ENCODE data around the gene C1GALT1.

Gene C1GALT1

DNA sequence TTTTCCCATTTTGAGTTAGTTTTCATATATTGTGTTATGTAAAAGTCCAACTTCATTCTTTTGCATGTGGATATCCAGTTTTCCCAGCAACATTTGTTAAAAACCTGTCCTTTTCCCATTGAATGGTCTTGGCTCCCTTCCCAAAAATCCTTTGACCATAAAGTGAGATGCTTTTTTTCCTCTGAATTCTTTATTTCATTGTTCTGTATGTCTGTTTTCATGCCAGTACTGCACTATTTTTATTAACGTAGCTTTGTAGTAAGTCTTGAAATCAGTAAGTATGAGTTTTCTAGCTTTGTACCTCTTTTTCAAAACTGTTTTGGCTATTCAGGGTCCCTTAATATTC is 20.0 kb downstream of the C1GALT1 start:
- DNase-seq = no peak

DNA sequence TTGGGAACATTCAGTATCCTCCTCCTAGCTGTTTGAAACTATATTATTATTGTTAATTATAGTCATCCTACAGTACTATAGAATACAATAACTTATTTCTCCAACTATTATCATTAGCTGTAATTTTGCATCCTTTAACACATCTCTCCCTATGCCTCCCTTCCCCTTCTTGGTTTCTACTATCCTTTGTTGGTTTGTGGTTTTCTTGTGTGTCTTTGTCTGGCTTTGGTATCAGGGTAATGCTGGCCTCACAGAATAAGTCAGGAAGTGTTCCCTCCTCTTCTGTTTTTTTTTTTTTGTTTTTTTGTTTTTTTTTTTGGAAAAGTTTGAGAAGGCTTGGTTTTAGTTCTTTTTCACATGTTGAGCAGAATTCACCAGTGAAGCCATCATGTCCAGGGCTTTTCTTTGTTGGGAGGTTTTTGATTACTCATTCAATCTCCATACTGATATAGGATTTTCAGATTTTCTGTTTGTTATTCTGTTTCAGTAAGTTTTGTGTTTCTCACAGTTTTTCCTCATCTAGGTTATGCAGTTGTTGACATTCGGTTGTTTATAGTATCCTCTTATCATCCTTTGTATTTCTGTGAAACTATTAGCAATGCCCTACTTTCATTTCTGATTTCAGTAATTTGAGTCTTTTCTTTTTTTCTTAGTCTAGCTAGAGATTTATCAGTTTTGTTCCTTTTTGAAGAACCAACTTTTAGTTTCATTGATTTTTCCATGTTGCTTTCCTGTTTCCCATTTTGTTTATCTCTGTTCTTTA is 21.6 kb downstream of the C1GALT1 start:
- DNase-seq = no peak

DNA sequence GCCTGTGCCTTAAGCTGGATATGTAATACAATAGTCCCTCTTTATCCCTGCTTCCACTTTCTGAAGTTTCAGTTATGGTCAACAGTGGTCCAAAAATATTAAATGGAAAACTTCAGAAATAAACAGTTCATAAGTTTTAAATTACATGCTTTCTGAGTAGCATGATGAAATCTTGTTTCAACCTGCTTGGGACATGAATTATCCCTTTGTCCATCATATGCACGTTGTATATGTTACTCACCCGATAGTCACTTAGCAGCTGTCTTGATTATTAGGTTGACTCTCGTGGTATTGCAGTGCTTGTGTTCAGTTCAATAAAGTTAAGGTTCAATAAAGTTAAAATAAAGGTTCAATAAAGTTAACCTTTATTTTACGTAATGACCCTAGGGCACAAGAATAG is 25.5 kb downstream of the C1GALT1 start:
- no peak for DNase-seq

DNA sequence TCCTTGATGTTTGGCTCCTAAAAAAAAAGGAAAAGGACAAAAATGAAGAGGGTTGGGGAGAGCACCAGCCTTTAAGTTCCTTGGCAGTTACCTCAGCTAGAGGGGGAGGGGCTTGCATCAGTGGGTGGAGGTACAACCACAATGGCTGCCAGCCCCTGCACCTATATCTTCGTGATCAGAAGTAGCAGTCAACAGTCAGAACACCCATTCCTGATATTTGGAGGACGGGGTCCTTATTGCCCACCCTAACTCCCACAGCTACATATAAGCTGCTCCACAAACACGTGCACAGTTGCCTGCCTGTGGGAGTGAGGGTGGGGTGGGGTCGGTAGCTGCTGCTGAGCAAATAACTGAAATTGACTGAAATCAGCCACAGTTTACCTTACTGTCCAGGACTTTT is 26.2 kb downstream of the C1GALT1 start:
- no peak for DNase-seq

DNA sequence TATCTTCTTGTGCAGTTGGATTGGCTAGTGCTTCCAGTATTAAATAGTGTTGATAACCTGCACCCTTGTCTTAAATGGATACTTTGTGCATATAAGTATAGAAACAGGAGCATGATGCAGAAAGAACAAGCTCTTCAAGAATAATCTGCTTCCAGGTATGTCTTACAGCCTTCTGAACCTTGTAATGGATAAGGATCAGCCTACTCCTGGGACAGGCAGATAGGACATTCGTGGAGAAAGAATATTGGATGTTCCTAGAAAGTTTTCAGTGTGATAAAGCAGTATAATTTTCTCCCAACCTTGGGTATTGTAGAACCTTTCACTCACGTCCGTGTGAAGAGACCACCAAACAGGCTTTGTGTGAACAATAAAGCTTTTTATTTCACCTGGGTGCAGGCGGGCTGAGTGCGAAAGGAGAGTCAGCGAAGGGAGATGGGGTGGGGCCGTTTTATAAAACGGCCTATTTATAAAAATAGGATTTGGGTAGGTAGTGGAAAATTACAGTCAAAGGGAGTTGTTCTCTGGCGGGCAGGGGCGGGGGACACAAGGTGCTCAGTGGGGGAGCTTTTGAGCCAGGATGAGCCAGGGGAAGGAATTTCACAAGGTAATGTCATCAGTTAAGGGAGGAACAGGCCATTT is 27.2 kb downstream of the C1GALT1 start:
- no peak for DNase-seq

DNA sequence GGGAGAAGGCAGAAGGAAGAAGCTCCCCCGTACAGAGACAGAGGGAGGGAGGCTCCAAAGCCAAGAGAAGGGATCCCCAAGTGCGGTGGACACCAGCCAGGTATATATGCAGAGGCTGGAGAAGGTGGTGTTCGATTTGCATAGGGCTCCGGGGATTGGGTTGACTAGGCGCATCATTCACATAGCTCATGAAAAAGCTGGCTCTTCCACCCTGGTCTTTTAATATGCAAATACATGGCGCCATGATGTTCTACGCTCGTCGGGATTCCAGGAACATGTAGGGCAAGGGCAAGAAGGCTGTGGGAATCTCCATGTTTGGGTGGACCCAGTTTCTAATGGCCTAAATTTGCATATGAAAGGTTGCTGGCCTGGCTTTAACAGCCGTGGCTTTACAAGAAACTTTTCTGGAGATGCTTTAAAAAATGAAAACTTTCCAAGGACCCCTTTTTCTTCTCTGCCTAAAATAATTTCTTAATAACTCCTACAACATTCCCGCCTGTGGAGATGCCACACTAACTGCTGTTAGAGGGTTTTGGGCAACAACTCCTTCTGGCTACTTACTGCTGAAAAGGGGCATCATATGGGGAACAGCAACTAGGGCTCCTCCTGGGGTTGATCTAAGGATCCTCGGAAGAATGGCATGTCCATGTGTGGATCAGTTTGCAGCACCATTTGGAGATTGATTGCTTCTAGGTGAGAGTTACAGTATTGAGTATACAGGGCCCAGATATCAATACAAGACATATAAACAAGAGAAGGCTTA is 28.3 kb downstream of the C1GALT1 start:
- no peak for DNase-seq

DNA sequence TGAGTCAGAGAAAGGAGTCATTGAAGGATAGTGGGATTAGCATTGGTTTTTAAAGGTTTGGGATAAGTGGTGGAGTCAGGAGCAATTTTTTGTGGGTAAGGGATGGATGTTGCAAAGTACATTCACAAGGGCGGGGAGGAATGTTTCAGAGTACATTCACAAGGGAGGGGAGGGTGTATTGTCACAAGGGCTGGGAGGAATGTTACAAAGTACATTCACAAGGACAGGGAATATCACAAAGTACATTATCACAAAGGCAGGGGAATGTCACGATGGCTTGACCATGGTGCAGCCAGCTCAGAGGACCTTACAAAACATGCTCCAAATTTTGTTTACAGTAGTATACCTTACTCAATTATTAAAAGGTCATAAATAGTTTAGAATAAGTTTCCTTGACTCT is 30.3 kb downstream of the C1GALT1 start:
- DNase-seq = no peak

DNA sequence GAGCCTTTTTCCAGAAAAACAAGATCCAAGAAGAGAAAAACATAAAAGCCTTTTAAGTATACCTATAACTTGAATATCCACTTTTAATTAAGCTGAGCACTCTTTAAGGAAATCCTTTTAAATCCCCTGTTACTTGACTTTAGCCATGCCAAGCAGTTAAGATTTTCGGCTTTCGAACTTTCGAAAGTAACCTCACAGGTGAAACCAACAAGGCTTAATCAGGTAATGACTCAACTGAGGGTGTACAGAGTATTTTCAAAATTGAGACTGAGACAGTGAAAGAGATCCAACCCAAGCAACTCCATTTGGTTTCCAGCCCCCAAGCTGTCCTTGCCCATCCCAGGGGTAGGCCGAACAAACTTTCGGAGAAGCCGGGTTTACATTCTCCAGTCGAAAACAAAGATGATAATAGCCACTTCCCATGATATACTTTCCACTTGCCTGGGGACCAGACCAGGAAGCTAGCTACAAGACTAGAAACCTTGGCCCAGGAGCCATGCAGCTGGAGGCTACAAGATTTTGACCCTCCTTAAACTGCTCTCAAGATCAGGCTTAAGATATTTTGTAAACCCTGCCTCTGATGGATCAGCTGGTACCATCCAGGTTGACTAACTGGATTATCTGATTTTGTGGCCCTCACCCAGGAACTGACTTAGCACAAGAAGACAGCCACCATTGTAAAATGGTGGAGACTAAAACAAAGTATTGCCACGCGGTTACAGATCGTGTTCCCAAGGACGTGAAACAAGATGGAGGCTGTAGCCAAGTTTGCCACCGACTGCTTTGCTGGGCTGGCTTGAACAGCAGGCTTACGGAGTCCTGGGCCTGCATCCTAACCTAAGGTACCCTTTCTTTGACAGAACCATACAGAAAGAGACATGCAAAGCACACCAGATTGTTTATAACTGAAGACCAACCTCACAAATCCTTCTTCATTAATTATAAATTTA is 32.3 kb downstream of the C1GALT1 start:
- DNase-seq = no peak

DNA sequence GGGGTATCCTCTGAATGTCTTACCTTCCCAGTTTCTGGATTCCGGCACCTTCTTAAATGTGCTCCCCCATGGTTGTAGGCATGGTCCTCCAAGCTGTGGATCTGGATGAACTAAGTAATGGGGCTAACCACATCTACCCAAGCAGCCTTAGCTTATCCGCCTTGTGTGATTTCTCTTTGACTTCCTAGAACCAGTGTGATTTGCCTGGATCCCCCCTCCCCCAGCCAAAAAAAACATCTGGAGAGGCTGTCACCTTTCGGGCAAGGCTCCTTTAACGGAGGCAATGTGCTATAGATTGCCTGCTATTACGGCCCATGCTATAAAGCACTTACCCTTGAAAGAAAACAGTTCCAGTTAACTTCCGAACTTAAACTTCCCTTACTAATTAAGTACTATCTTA is 33.9 kb downstream of the C1GALT1 start:
- no peak for DNase-seq

DNA sequence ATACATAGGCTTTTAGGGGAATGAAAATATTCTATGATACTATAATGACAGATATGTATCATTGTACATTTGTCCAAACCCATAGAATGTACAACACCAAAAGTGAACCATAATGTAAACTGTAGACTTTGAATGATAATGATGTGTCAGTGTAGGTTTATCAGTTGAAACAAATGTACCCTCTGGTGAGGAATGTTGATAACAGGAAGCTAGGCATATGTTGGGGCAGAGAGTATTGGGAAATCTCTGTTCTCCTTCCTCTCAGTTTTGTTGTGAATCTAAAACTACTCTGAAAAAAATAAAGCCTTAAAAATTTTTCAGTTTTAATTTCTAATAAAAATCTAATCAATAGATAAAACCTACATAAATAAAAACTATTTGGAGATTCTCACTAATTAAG is 36.9 kb downstream of the C1GALT1 start:
- DNase-seq = no peak

DNA sequence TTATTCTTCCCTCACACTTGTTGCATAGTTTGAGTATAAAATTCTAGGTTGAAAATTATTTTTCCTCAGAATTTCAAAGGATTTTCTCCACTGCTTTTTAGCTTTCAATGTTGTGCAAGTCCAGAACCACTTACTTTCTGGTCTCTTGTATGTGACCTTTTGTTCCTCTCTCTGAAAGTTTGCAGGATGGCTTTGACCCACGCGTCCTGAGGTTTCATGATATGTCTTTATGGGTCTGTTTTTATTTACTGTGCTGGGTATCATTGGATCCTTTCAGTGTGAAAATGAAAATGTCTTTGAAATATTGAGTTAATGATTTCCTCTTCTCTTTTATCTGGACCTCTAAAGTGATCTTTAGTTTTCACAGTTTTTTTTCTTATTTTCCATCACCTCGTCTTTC is 38.5 kb downstream of the C1GALT1 start:
- no peak for DNase-seq

DNA sequence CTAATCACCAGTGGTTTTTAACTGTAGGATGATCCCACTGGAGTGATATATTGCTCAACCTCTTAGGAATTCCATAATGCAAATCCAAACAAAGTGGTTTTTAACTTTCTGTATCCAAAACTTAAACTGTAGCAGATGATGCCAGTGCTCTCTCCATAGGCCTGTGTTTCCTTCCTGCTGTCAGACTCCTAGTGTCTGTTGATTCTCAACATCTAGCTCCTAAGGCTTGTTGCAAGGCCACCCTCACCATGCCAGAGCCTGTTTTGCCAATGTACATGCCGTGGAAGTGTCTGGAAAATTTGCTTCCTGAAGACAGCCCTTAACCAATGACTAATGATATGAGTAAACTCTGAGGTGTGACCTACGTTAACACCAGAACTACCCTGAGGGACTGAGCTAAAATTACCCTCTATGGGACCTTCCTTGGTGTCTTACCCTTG is 39.3 kb downstream of the C1GALT1 start:
- no peak for DNase-seq

DNA sequence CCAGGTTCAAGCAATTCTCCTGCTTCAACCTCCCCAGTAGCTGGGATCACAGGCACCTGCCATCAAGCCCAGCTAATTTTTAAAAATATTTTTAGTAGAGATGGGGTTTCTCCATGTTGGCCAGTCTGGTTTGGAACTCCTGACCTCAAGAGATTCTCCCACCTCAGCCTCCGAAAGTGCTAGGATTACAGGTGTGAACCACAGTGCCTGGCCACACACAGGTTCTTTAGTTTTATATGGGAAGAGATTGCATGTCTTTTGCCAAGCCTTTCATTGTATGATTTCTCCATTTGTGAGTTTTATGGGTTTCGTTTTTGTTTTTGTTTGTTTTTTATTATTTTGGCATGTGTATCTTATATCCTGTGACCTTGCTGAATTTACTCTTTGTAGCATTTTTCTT is 40.9 kb downstream of the C1GALT1 start:
- DNase-seq = no peak

DNA sequence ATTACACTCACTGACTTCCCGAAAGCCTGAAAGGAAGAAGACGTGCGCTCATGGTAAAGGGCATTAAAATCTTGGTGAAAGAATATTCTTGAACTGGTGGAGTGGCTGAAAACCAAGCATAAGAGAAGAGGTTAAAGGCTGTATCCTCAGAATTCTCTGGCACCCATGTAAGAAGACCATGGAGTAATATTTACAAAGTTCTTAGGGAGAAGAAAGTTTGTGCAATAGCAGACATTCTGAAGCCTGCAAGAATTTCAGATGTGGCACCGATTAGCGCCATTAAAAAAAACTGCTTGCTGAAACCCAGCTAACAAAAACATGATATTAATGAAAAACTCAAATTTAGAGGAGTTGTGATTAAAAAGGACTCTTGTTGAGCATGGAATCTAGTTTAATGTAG is 44.1 kb downstream of the C1GALT1 start:
- no peak for DNase-seq

DNA sequence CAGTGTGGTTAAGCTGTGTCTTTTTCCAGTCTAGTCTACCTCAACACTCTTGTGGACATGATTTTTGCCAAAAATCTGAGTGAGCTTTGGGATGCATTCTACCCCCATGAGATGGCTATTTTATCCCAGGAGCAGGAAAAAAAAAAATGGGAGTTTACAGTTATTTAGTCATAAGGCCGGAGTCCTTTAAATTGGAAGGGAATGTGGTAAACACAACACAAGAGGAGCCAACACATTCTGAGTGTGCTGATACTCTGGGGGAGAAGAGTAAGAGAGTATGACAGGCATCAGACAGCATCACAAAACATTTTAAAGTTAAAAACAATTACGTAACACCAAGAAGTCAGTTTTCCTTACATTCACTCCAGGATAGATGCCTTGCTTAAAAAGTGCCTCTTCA is 46.1 kb downstream of the C1GALT1 start:
- no peak for DNase-seq

DNA sequence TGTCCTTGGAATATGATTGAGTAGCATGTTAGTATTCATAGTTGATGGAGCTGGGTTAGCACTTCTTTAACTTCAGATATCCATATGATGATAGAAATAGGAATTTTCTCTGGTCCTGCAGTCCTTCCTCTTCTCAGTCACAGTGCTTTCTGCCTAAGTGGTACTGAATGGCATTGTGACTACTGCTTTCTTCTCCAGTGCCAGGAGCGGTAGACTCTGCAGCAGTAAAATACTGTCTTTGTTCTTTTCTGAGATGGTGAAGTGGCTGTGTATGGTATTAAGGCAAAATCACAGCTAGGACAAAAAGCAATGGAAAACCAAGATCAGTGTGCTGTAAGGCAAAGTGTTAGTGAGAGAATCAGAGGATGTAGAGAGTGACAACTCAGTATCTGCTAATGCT is 46.6 kb downstream of the C1GALT1 start:
- no peak for DNase-seq

DNA sequence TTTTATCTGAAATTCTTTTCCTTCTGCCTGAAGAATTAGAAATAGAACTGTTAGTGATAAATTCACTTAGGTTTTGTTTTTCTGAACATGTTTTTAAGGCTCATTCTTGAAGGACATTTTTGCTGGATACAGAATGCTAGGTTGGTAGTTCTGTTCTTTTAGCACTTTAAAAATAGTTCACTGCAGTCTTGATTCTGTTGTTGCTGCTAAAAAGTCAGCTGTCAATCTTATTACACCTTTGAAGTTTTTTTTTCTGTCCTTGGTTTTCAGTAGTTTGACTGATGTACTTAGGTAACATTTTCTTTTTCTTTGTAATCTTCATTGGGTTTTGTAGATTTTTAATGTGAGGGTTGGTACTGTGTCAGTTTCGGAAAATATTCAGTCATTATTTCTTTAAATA is 48.7 kb downstream of the C1GALT1 start:
- DNase-seq = no peak

DNA sequence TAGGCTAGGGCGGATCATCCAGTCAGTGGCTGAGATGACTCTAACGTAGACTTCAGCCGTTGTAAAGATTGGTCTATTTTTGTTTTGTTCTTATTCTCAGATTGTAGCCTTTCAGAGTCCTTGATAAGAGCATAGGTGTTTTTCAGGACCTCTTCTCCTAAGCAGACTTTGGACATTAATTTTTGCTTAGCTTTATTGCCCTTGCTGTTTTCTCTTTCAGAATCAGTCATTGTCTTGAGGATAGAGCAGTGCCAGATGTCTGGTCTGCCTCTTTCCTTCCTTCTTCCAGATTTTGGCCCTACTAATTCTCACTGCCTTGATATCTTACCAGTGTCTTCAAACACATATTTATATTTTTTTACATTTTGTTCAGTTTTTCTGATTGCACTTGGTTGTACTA is 49.5 kb downstream of the C1GALT1 start:
- no peak for DNase-seq

DNA sequence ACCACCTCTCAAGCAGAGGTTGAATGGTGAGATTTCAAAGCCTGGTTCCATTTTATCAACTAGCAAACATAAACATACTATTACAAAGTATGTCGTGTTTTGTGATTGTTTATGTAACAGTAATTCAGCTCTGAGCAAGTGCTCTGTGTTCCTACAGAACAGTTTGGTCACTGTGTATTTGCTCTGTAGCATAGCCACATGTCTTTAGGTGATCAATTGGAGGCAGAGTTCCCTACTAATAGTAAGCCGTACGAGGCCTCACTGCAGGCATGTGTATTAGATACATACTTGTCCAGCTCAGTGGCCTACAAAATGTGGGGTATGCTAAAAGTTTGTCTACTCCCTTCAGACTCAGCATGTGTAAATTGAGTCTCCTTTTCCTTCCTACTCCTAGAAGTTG is 53.0 kb downstream of the C1GALT1 start:
- no peak for DNase-seq

DNA sequence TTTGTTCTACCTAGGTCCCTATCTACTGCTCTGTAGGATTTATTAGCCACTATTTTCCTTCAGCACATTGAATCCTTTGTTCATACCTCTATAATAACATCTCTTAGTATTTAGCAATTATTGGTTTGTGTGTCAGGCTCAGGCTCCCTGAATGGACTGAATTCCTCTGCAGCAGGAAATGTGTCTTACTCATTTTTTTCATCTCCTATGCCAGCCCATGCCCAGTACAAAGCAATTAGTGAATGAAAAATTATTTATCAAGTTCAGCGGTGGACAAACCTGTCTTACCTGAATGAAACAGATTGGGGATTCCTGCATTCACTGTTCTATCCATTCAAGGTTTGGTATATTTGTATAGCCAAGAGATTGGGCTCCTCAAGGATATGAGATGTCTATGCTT is 53.7 kb downstream of the C1GALT1 start:
- no peak for DNase-seq

DNA sequence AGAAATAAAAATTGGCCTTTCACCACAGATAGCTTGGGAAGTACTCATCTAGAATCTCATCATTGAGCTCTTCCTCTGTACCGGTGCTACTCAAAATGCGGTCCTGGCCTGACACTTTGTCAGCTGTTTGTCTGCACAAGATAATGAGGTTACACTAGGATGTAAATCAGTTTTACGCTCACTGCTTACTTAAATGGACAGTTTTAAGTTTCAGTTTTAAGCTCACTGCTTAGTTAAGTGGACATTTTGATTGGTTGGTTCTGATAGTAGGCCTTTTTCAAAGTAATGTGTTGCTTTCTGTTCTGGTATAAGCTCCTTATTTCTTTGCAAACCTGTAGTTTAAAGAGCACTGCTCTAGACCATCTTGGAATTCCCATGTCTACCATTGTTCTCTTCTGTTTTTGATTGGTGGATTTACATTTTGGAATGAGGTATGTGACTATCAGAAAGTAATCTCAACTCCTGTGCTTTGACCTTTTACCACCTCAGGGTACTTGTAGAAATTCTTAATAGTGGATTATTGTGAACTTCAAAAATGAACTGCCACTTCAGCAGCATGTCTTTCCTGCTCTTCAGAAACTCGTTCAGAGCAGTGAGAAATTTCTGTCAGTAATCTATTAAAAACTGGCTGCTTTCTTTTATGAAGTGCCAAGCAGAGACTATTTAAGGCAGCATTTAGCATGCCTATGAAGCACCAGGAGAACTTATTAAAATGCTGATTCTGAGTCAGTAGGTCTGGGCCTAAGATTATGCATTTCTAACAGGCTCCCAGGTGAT is 55.0 kb downstream of the C1GALT1 start:
- no peak for DNase-seq

DNA sequence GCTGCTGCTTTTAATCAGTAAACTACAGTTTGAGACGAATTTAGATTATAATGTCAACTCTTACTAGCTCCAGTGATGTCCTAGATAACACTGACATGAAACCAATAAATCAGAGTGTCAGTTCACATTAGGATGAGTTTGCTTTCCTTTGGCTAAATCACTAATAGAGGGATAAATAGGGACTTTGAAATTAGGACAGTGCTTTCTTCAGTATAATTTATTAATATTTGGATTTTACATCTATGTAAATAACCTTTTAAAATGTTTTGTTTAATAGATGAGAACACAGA is 55.6 kb downstream of the C1GALT1 start:
- DNase-seq = no peak

DNA sequence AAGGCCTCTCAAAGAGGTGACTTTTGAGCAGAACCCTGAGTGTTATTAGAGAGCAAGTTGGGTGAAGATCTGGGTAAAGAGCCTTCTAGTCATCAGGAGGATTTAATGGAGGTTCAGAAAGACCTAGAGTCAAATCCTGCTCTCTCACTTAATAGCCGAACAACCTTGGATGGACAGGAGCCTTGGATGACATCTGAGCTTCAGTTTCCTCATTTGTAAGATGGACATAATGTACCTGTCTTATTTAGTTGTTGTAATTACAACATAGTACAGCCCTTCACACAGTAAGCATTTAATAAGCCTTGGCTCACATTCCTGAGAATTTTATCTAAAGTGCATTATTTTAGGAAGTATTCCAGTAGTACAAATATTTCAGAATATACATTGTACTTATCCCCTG is 57.0 kb downstream of the C1GALT1 start:
- DNase-seq = no peak
